PC-9 (cell line): ENCODE data around the gene TMEM198. TPM values are rescaled to one million over a fixed set of nuclear protein-coding genes. Genes with fewer than 3 reads are reported as not detected.

Source experiments
- Bru-seq: library from RNA; stranded (reverse); fragments of 400-500 nt; gene quantifications from one replicate; lab custom pipeline; 2021; lab: Mats Ljungman, UMichigan
- BruChase-seq, 2 experiments: library from RNA; stranded (reverse); fragments of 400-500 nt; gene quantifications; one replicate each; lab custom pipeline; 2021; lab: Mats Ljungman, UMichigan
- BruUV-seq: library from RNA; stranded (reverse); fragments of 400-500 nt; replicated peaks from 2 replicates; lab custom pipeline; 2021; lab: Mats Ljungman, UMichigan
- CTCF ChIA-PET: fragments of 300-600 bp; sonication (Branson Sonifier 250); formaldehyde crosslinking; loops from one replicate; lab custom pipeline; 2022; ENCODE audit warnings: antibody characterized with exemption; lab: Charles Lee
- POLR2A ChIA-PET: fragments of 300-600 bp; sonication (Branson Sonifier 250); formaldehyde crosslinking; loops from one replicate; lab custom pipeline; 2022; ENCODE audit warnings: antibody characterized with exemption; ENCODE audit not compliant: unreplicated experiment; lab: Charles Lee
- DNase-seq, 2 experiments: peaks; one replicate each; pipeline versions ENCODE4 v3.0.0 to v3.0.0-alpha.2; 2015 to 2022; ENCODE audit warnings: mixed read lengths in 1 of 2
- H2AFZ ChIP-seq: fragments of 200-600 bp; sonication (generic); 2 replicates; pipeline ENCODE4 v1.8.1; 2017; ENCODE audit warnings: antibody characterized with exemption
- H3F3A ChIP-seq: fragments of 200-600 bp; sonication (generic); 2 replicates; pipeline ENCODE4 v1.8.1; 2017; ENCODE audit warnings: antibody characterized with exemption, mild to moderate bottlenecking, low read depth; ENCODE audit not compliant: insufficient read depth
- H3K27ac ChIP-seq: fragments of 200-600 bp; sonication (generic); 2 replicates; pipeline ENCODE4 v1.6.1; 2016; ENCODE audit warnings: mixed run types
- H3K27me3 ChIP-seq: fragments of 200-600 bp; sonication (generic); 2 replicates; pipeline ENCODE4 v1.6.1; 2016; ENCODE audit warnings: low read depth, mixed run types; ENCODE audit not compliant: insufficient read depth
- H3K36me3 ChIP-seq: fragments of 200-600 bp; sonication (generic); 2 replicates; pipeline ENCODE4 v1.6.1; 2016; ENCODE audit warnings: low read depth, mixed run types
- H3K4me1 ChIP-seq: fragments of 200-600 bp; sonication (generic); replicated peaks from 2 replicates; pipeline ENCODE4 v1.6.1; 2016; ENCODE audit warnings: mixed run types; ENCODE audit not compliant: insufficient read depth
- H3K4me2 ChIP-seq: fragments of 200-600 bp; sonication (generic); 2 replicates; pipeline ENCODE4 v1.6.1; 2017; ENCODE audit warnings: mixed run types
- H3K4me3 ChIP-seq: fragments of 200-600 bp; sonication (generic); 2 replicates; pipeline ENCODE4 v1.6.1; 2016; ENCODE audit warnings: mixed run types
- H3K79me2 ChIP-seq: fragments of 200-600 bp; sonication (generic); 2 replicates; pipeline ENCODE4 v1.6.1; 2017; ENCODE audit warnings: low read depth, mixed run types
- H3K9me2 ChIP-seq: fragments of 200-600 bp; sonication (generic); 2 replicates; pipeline ENCODE4 v1.8.1; 2017; ENCODE audit warnings: mild to moderate bottlenecking; ENCODE audit not compliant: insufficient read depth
- H3K9me3 ChIP-seq: fragments of 200-600 bp; sonication (generic); 2 replicates; pipeline ENCODE4 v1.8.1; 2016; ENCODE audit warnings: low read depth; ENCODE audit not compliant: insufficient read depth
- H4K20me1 ChIP-seq: fragments of 200-600 bp; sonication (generic); 2 replicates; pipeline ENCODE4 v1.8.1; 2017; ENCODE audit not compliant: insufficient read depth
- EZH2 ChIP-seq: fragments of 200-600 bp; sonication (generic); IDR thresholded peaks from 2 replicates; pipeline ENCODE4 v1.8.0; 2017; ENCODE audit warnings: antibody characterized with exemption, low read depth
- intact Hi-C: fragments of 100-400 bp; cut with micrococcal nuclease; formaldehyde crosslinking; loops from one replicate; pipeline ENCODE4 v1.10.0; 2022; ENCODE audit not compliant: unreplicated experiment
- long read RNA-seq: library from polyadenylated mRNA; stranded (forward); transcript quantifications from one replicate; pipeline ENCODE4 v2.0.0, GENCODE V29; 2022
- total RNA-seq: library from RNA; stranded (reverse); gene quantifications from 2 replicates; pipeline ENCODE4 v1.2.3, GENCODE V29; 2021
- TF ChIP-seq, protein P1 (sequence below): fragments of 200-600 bp; sonication (generic); conservative IDR thresholded peaks from 2 replicates; pipeline ENCODE4 v1.6.1; 2017; ENCODE audit warnings: mixed run types, antibody characterized with exemption, mild to moderate bottlenecking, moderate library complexity

Gene TMEM198
- total RNA-seq (3.6 and 5.8 TPM in 2 replicates), Bru-seq, nascent RNA (percentile 34 among the genes with signal in this experiment), BruChase-seq, experiment 1, labeled RNA remaining after a 2-hour chase (percentile 39 among the genes with signal in this experiment), BruChase-seq, experiment 2, labeled RNA remaining after a 6-hour chase (percentile 48 among the genes with signal in this experiment)
- long read RNA-seq, partial matches to known transcripts: 0 of 1 reads
- long read RNA-seq, other reads (novel, unspliced or antisense): 1 of 1 reads

DNA sequence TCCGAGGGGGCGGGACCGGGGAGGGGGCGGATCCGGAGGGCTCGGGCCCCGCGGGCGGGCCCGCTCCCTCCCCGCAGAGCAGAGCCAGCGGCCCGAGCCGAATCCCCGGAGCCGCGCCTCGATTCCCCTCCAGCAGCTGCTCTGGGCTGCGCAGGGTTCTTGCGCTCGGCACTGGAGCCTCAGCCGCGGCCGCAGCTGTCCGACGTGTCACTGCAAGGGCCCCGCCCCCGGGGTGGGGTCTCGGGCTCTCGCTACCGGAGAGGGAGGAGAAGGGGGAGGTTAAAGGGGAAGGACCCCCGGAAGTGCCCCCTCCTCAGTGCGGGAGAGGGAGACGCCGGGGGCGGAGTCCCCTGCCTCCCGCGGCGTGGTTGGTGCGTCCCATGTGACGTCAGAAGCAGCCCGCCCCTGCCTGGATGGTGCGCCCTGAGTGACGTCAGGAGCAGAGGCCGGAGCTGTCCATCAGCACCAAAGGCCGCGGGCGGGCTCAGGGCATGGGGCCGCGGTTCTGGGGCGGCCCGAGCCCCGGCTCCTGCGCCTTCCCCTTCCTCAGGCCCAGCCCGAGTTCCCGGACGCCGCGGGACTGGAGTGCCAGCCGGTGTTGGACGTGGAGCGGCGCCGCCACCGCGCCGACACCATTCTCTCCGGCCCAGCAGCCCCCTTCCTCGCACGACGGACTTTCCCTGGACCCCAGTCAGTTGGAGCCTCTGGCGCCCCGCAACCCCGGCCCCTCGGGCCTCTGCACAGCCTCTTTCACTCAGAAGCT lies at the start of gene TMEM198, which contains the start of gene CHPF:
Gene TMEM198 (plus strand): TSS at position 433 of the 763 bp plus-strand sequence. CDS start 700 bp downstream, outside the sequence.
Gene CHPF (minus strand): TSS at position 214 of the 763 bp plus-strand sequence. CDS start 271 bp downstream, outside the sequence.
- Histone ChIP-seq H3K79me2 (peaks cover 17% of the 10 kb centered on the region), H2AFZ (peak within 1 kb of the TSS; percentile 82), H3F3A (peaks cover 11% of the 10 kb centered on the region; the same call in 1 of the 2 replicates), H3K36me3 (peaks cover 10% of the 10 kb centered on the region), H4K20me1 (peaks cover 19% of the 10 kb centered on the region), H3K27ac (peak within 1 kb of the TSS; percentile 55), H3K9me2 (no peaks in the 10 kb centered on the region), H3K4me2 (peak within 1 kb of the TSS; percentile 93), H3K27me3 (no peaks in the 10 kb centered on the region), H3K4me3 (peak within 1 kb of the TSS; percentile 65), H3K9me3 (no peaks in the 10 kb centered on the region), H3K4me1 (no peaks in the 10 kb centered on the region; the same call in 1 of the 2 replicates)
- no peak for TF ChIP-seq EZH2
- TF ChIP-seq, protein P1, sequence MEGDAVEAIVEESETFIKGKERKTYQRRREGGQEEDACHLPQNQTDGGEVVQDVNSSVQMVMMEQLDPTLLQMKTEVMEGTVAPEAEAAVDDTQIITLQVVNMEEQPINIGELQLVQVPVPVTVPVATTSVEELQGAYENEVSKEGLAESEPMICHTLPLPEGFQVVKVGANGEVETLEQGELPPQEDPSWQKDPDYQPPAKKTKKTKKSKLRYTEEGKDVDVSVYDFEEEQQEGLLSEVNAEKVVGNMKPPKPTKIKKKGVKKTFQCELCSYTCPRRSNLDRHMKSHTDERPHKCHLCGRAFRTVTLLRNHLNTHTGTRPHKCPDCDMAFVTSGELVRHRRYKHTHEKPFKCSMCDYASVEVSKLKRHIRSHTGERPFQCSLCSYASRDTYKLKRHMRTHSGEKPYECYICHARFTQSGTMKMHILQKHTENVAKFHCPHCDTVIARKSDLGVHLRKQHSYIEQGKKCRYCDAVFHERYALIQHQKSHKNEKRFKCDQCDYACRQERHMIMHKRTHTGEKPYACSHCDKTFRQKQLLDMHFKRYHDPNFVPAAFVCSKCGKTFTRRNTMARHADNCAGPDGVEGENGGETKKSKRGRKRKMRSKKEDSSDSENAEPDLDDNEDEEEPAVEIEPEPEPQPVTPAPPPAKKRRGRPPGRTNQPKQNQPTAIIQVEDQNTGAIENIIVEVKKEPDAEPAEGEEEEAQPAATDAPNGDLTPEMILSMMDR: no peak
- peak; percentile 91 to 98 for DNase-seq
- BruUV-seq: no TSS peak
- POLR2A ChIA-PET: interaction anchor here (0.6 to 0.7 kb wide), 5 partner anchors 53 to 424 kb away, joined by 3 to 5 read pairs (median 3); no protein-coding TSS in a partner anchor
- CTCF ChIA-PET: interaction anchor here (0.6 kb wide), 1 partner anchor 143 kb away, joined by 7 read pairs; no protein-coding TSS in a partner anchor
- intact Hi-C loops: loop anchor here (1.0 to 2.0 kb wide), 3 partner anchors 27 to 146 kb away; partner anchors contain the start of genes OBSL1 and STK11IP

GRCh38 chr2:219494952-219495530 lies 48.8 kb upstream of the TMEM198 start:
- no peaks in the 10 kb centered on the region for H3K9me3 ChIP-seq
- H3F3A ChIP-seq: peaks cover 4% of the 10 kb centered on the region; the same call in 1 of the 2 replicates
- H3K4me1 ChIP-seq: peaks cover 14% of the 10 kb centered on the region
- no peaks in the 10 kb centered on the region for H3K36me3 ChIP-seq
- H3K4me3 ChIP-seq: no peak overlapping the region
- H3K27ac ChIP-seq: no peak overlapping the region
- no peaks in the 10 kb centered on the region for H4K20me1 ChIP-seq
- no peak overlapping the region for H2AFZ ChIP-seq
- H3K27me3 ChIP-seq: peaks cover 7% of the 10 kb centered on the region; the same call in 1 of the 2 replicates
- H3K79me2 ChIP-seq: peaks cover 11% of the 10 kb centered on the region; the same call in 1 of the 2 replicates
- ChIA-PET POLR2A (interaction anchor here (0.7 kb wide), 1 partner anchor 9 kb away, joined by 5 read pairs; no protein-coding TSS in a partner anchor), CTCF (interaction anchor here (0.6 to 1.2 kb wide), 5 partner anchors 15 to 35 kb away, joined by 3 to 10 read pairs (median 4); no protein-coding TSS in a partner anchor)
- no peak for TF ChIP-seq EZH2
- TF ChIP-seq, protein P1: no peak
- no peak for DNase-seq
- no TSS peak for BruUV-seq
- H3K9me2 ChIP-seq: no peaks in the 10 kb centered on the region
- intact Hi-C loops: loop anchor here (5.0 kb wide), 1 partner anchor 38 kb away; no protein-coding TSS in a partner anchor
- no peak overlapping the region for H3K4me2 ChIP-seq
